Gastrocnemius medialis (tissue), 4 donors: ENCODE data around the gene COL19A1.

Source experiments
- CTCF ChIP-seq, 5 experiments: fragments of 450-650 bp in 3 of 5; fragments of 200-600 bp in 2 of 5; sonication (generic) in 2 of 5; IDR thresholded peaks in 4 of 5; conservative IDR thresholded peaks in 1 of 5; 1 replicate in 4 of 5; 2 replicates in 1 of 5; pipeline ENCODE4 v1.5.1; 2016 to 2019; ENCODE audit warnings: antibody characterized with exemption in 5 of 5, mild to moderate bottlenecking in 3 of 5, moderate library complexity in 3 of 5
- POLR2A ChIP-seq, 2 donors: fragments of 450-650 bp; IDR thresholded peaks; one replicate each; pipeline ENCODE4 v1.6.1; 2017; ENCODE audit warnings: antibody characterized with exemption in 2 of 2, mild to moderate bottlenecking in 2 of 2, moderate library complexity in 2 of 2

GRCh38 chr6:70045413-70045812, 179.1 kb downstream of the COL19A1 start:
- TF ChIP-seq CTCF (IDR thresholded peaks at IDR 0.05 in 4 of 5, conservative IDR thresholded peaks at IDR 0.05 in 1 of 5) (no peak), POLR2A (IDR thresholded peaks at IDR 0.05) (no peak)
